Right lobe of liver (tissue), 6 donors: ENCODE data around the gene PXT1. TPM values are rescaled to one million over a fixed set of nuclear protein-coding genes. Genes with fewer than 3 reads are reported as not detected.

Experiments
- ATAC-seq, 4 donors: fragments of 200-7000 bp; cut with Tn5 transposase; one replicate each; pipeline ENCODE4 v1.9.1; 2020; ENCODE audit warnings: mild to moderate bottlenecking in 4 of 4, moderate library complexity in 4 of 4
- DNase-seq, 3 donors: peaks; one replicate each; pipeline ENCODE4 v3.0.0-alpha.2; 2020
- H3K27ac ChIP-seq, 3 donors: fragments of 200-600 bp; one replicate each; pipeline ENCODE4 v1.8.0; 2022
- H3K27me3 ChIP-seq, 2 donors: fragments of 200-600 bp; one replicate each; pipeline ENCODE4 v1.8.0; 2022
- H3K36me3 ChIP-seq, 4 donors: fragments of 200-600 bp; sonication (generic) in 1 of 4; one replicate each; pipeline versions ENCODE4 v1.5.1 to v1.8.0; 2017 to 2022; ENCODE audit warnings: control low read depth in 1 of 4
- H3K4me1 ChIP-seq, 4 donors: fragments of 200-600 bp; sonication (generic) in 1 of 4; one replicate each; pipeline versions ENCODE4 v1.5.1 to v1.8.0; 2017 to 2022; ENCODE audit warnings: control low read depth in 1 of 4
- H3K4me3 ChIP-seq, 3 donors: fragments of 200-600 bp; one replicate each; pipeline ENCODE4 v1.8.0; 2022
- H3K9me3 ChIP-seq, 4 donors: fragments of 200-600 bp; sonication (generic) in 1 of 4; one replicate each; pipeline versions ENCODE4 v1.5.1 to v1.8.0; 2017 to 2022; ENCODE audit warnings: control low read depth in 1 of 4
- CTCF ChIP-seq, 4 donors: fragments of 200-600 bp in 3 of 4; fragments of 450-650 bp in 1 of 4; IDR thresholded peaks; one replicate each; pipeline versions ENCODE4 v1.5.1 to v1.8.0; 2016 to 2022; ENCODE audit warnings: antibody characterized with exemption in 4 of 4, mild to moderate bottlenecking in 2 of 4
- POLR2A ChIP-seq: fragments of 450-650 bp; IDR thresholded peaks from one replicate; pipeline ENCODE4 v1.6.1; 2017; ENCODE audit warnings: antibody characterized with exemption, mild to moderate bottlenecking
- WGBS: methylation state at CpG from one replicate; pipeline ENCODE4 v1.1.6; 2018; ENCODE audit warnings: low coverage, low lambda C conversion rate; ENCODE audit not compliant: insufficient coverage; ENCODE audit errors: missing lambda C conversion rate; 5-methylcytosine and 5-hydroxymethylcytosine counted together
- intact Hi-C, 2 donors: fragments of 100-400 bp; cut with DNase I; formaldehyde crosslinking; loops; one replicate each; pipeline versions ENCODE4 v1.11.2 to v1.14.1; 2022
- total RNA-seq, 6 experiments: library from RNA; depleted of rRNA in 2 of 6; stranded (reverse); fragments of >200 nt in 2 of 6; fragmentation: NEBNext Ultra II Directional in 3 of 6; extraction: Animal tissue kit (Norgen Biotek cat#: 25700) in 3 of 6; gene quantifications; one replicate each; pipeline versions ENCODE4 v1.1.0 to v1.2.4, GENCODE V29; 2016 to 2023
- donor health status: DM: no; HTN: yes; CAD: no.
- donor health status: DM: no; HTN: no; CAD: no.
- donor health status: DM: no; HTN: no; CAD: no.
- donor health status: DM: no; HTN: yes; CAD: no.
- donor health status: DM: no; HTN: yes; CAD: no.

Gene PXT1
- total RNA-seq, 6 experiments from 2014 or later, result 0.11 TPM; not detected in 5

GRCh38 chr6:36386495-36387439 is 55.9 kb downstream of the PXT1 start:
- DNase-seq, result peak in 1 of 3 donors; percentile 33
- intact Hi-C loops, result no loop called here
- H3K27ac ChIP-seq, result peak overlapping the region in 2 of 3 donors; percentile 1 to 36
- peak; percentile 55 to 60 (median 56) for ATAC-seq
- no peaks in the 10 kb centered on the region for H3K27me3 ChIP-seq
- peaks cover 0 to 9% (median 0%) of the 10 kb centered on the region in 4 donors for H3K4me1 ChIP-seq
- H3K4me3 ChIP-seq, result peak overlapping the region; percentile 51 to 65 (median 63)
- WGBS, result under 1% methylated on average over 30 of the region's 33 CpGs
- H3K36me3 ChIP-seq, result no peaks in the 10 kb centered on the region
- no peak for TF ChIP-seq CTCF (IDR thresholded peaks at IDR 0.05)
- no peaks in the 10 kb centered on the region for H3K9me3 ChIP-seq

- no peaks in the 10 kb centered on the region for H3K27me3 ChIP-seq
- ATAC-seq (no peak), DNase-seq (peak in 1 of 3 donors; percentile 26)
- H3K4me1 ChIP-seq, result peaks cover 0 to 9% (median 0%) of the 10 kb centered on the region in 4 donors
- no peak overlapping the region for H3K27ac ChIP-seq
- TF ChIP-seq POLR2A (no peak), CTCF (IDR thresholded peaks at IDR 0.05) (no peak)
- intact Hi-C loops, result no loop called here
- no peaks in the 10 kb centered on the region for H3K9me3 ChIP-seq
- 64% methylated on average over 2 of the region's 2 CpGs for WGBS
- no peak overlapping the region for H3K4me3 ChIP-seq
- H3K36me3 ChIP-seq, result no peaks in the 10 kb centered on the region
Observed at GRCh38 chr6:36384095-36384494, 58.6 kb downstream of the PXT1 start.

GRCh38 chr6:36383606-36384005 is 59.0 kb downstream of the PXT1 start:
- 63% methylated on average over 2 of the region's 2 CpGs for WGBS
- TF ChIP-seq POLR2A (no peak), CTCF (IDR thresholded peaks at IDR 0.05) (no peak)
- no peak overlapping the region for H3K4me3 ChIP-seq
- H3K27ac ChIP-seq, result no peak overlapping the region
- intact Hi-C loops, result no loop called here
- ATAC-seq (peak in 1 of 4 donors; percentile 8), DNase-seq (peak in 1 of 3 donors; percentile 1)
- H3K36me3 ChIP-seq, result no peaks in the 10 kb centered on the region
- H3K4me1 ChIP-seq, result peaks cover 0 to 12% (median 2%) of the 10 kb centered on the region in 4 donors
- no peaks in the 10 kb centered on the region for H3K9me3 ChIP-seq
- no peaks in the 10 kb centered on the region for H3K27me3 ChIP-seq

- Histone ChIP-seq H3K27me3 (no peaks in the 10 kb centered on the region), H3K9me3 (no peaks in the 10 kb centered on the region), H3K4me3 (no peak overlapping the region), H3K4me1 (peaks cover 0 to 19% (median 4%) of the 10 kb centered on the region in 4 donors), H3K27ac (no peak overlapping the region), H3K36me3 (no peaks in the 10 kb centered on the region)
- ATAC-seq (no peak), DNase-seq (peak in 1 of 3 donors; percentile 38)
- intact Hi-C loops, result no loop called here
- TF ChIP-seq POLR2A (no peak), CTCF (IDR thresholded peaks at IDR 0.05) (no peak)
- WGBS, result 67% methylated on average over 3 of the region's 4 CpGs
Observed at GRCh38 chr6:36382976-36383375, 59.7 kb downstream of the PXT1 start.
